SU-DHL-6 (cell line): ENCODE results near the gene DAPK1.

Experiments
- CTCF ChIP-seq: fragments of 200-600 bp; sonication (generic); IDR thresholded peaks from one replicate; pipeline ENCODE4 v1.5.1; 2017; ENCODE audit warnings: antibody characterized with exemption, mild to moderate bottlenecking, low read length, moderate library complexity; ENCODE audit not compliant: insufficient read depth, poor library complexity, severe bottlenecking
- EZH2phosphoT487 ChIP-seq: fragments of 200-600 bp; sonication (generic), shearing (Covaris generic); conservative IDR thresholded peaks from 2 replicates; pipeline ENCODE4 v1.6.1; 2018; ENCODE audit warnings: mild to moderate bottlenecking, antibody characterized with exemption, low read length, moderate library complexity, mixed read lengths

GRCh38 chr9:87451149-87451548 is 46.5 kb upstream of the DAPK1 start:
- no peak for TF ChIP-seq EZH2phosphoT487
- no peak for TF ChIP-seq CTCF
